CD4-positive, alpha-beta T cell (primary cell): ENCODE measurements around the gene RABIF. TPM values are rescaled to one million over a fixed set of nuclear protein-coding genes. Genes with fewer than 3 reads are reported as not detected.

Experiments
- ATAC-seq: fragments of 200-7000 bp; cut with Tn5 transposase; one replicate; pipeline ENCODE4 v1.10.0; 2022; ENCODE audit warnings: mild to moderate bottlenecking; ENCODE audit not compliant: poor library complexity
- CTCF ChIA-PET: fragments of 350-600 bp; sonication (Branson Sonifier 250); formaldehyde crosslinking; loops from one replicate; lab custom pipeline; 2021; ENCODE audit warnings: antibody characterized with exemption, inconsistent platforms; lab: Charles Lee
- POLR2A ChIA-PET: fragments of 350-600 bp; sonication (Branson Sonifier 250); formaldehyde crosslinking; loops from one replicate; lab custom pipeline; 2021; ENCODE audit warnings: antibody characterized with exemption, inconsistent platforms; lab: Charles Lee
- DNase-seq, 14 experiments: peaks; one replicate each; pipeline ENCODE4 v3.0.0-alpha.2; 2013 to 2020; ENCODE audit warnings: mixed read lengths in 2 of 14
- H3K27ac ChIP-seq, 2 donors: one replicate each; pipeline versions ENCODE4 v1.5.1 to v1.7.0; 2013; ENCODE audit warnings: low read length in 2 of 2, low read depth in 1 of 2, mild to moderate bottlenecking in 1 of 2
- H3K27me3 ChIP-seq, 2 experiments: 1 replicate in 1 of 2; 2 replicates in 1 of 2; pipeline versions ENCODE4 v1.6.1 to v1.7.0; 2013; ENCODE audit warnings: low read length in 2 of 2, control low read depth in 1 of 2, mild to moderate bottlenecking in 1 of 2, moderate library complexity in 1 of 2; ENCODE audit not compliant: insufficient read depth in 2 of 2, control insufficient read depth in 1 of 2
- H3K36me3 ChIP-seq: one replicate; pipeline ENCODE4 v1.6.1; 2013; ENCODE audit warnings: low read length, control low read depth; ENCODE audit not compliant: insufficient read depth
- H3K4me1 ChIP-seq: one replicate; pipeline ENCODE4 v1.6.1; 2013; ENCODE audit warnings: low read length, control low read depth; ENCODE audit not compliant: insufficient read depth
- H3K4me3 ChIP-seq: one replicate; pipeline ENCODE4 v1.5.1; 2013; ENCODE audit warnings: mild to moderate bottlenecking, low read length, moderate library complexity
- H3K9me3 ChIP-seq, 2 experiments: 1 replicate in 1 of 2; 2 replicates in 1 of 2; pipeline versions ENCODE4 v1.6.1 to v1.7.0; 2013; ENCODE audit warnings: low read length in 2 of 2, mild to moderate bottlenecking in 2 of 2, control low read depth in 1 of 2, moderate library complexity in 1 of 2; ENCODE audit not compliant: control insufficient read depth in 1 of 2, insufficient read depth in 1 of 2
- H3K27ac Mint-ChIP-seq: one replicate; pipeline ENCODE4 v1.8.0; 2020; ENCODE audit warnings: mixed read lengths
- H3K27me3 Mint-ChIP-seq: one replicate; pipeline ENCODE4 v1.8.0; 2021; ENCODE audit warnings: mixed read lengths
- H3K36me3 Mint-ChIP-seq: one replicate; pipeline ENCODE4 v1.8.0; 2021; ENCODE audit warnings: low read depth, mixed read lengths
- H3K4me1 Mint-ChIP-seq: one replicate; pipeline ENCODE4 v1.8.0; 2021; ENCODE audit warnings: low read depth, mixed read lengths
- H3K4me3 Mint-ChIP-seq: one replicate; pipeline ENCODE4 v1.8.0; 2020; ENCODE audit warnings: mild to moderate bottlenecking, mixed read lengths
- H3K9me3 Mint-ChIP-seq: one replicate; pipeline ENCODE4 v1.8.0; 2020; ENCODE audit warnings: mixed read lengths
- CTCF ChIP-seq: fragments of 200-600 bp; IDR thresholded peaks from one replicate; pipeline ENCODE4 v1.8.0; 2022; ENCODE audit warnings: antibody characterized with exemption, mild to moderate bottlenecking
- intact Hi-C, 2 experiments: fragments of 100-400 bp; cut with DNase I in 1 of 2; cut with micrococcal nuclease in 1 of 2; formaldehyde crosslinking; loops; one replicate each; pipeline versions ENCODE4 v1.15.1 to v1.9.0; 2023 to 2025; cut with DNase I, micrococcal nuclease
- total RNA-seq, 174 experiments: library from RNA in 2 of 174; stranded (reverse) in 2 of 174; gene quantifications; one replicate each; pipeline ENCODE4 v1.2.3 and lab custom pipeline; 2021 to 2026

Gene RABIF
- total RNA-seq, 2 experiments from 2014 or later: 9.1 to 9.2 TPM

GRCh38 chr1:202926581-202927491 is 37.9 kb upstream of the RABIF start, which contains the start of gene KLHL12:
Gene KLHL12, minus strand, starts transcription at chr1:202927234. Its CDS starts 2,072 bp downstream, at chr1:202925162.
- ATAC-seq (peak; percentile 92), DNase-seq (peak; percentile 89 to 97 (median 92))
- Histone ChIP-seq H3K27me3 (no peaks in the 10 kb centered on the region), H3K4me3 (peak within 1 kb of the TSS; percentile 93), H3K9me3 (no peaks in the 10 kb centered on the region), H3K27ac (peak within 1 kb of the TSS; percentile 88 to 89), H3K4me1 (peaks cover 14% of the 10 kb centered on the region), H3K36me3 (peaks cover 19% of the 10 kb centered on the region)
- ChIA-PET POLR2A (interaction anchor here (0.6 to 1.6 kb wide), 13 partner anchors 10 to 578 kb away, joined by 3 to 15 read pairs (median 4); partner anchors contain the start of genes ADIPOR1, CYB5R1, KDM5B and PPP1R12B), CTCF (interaction anchor here (0.5 to 1.2 kb wide), 10 partner anchors 36 to 576 kb away, joined by 3 to 5 read pairs (median 3); partner anchors contain the start of genes CYB5R1 and RABIF)
- peaks cover 42% of the 10 kb centered on the region for H3K36me3 Mint-ChIP-seq
- peak within 1 kb of the TSS; percentile 98 for H3K27ac Mint-ChIP-seq
- H3K4me1 Mint-ChIP-seq: peaks cover 42% of the 10 kb centered on the region
- no peaks in the 10 kb centered on the region for H3K9me3 Mint-ChIP-seq
- peak; percentile 69 for TF ChIP-seq CTCF
- H3K27me3 Mint-ChIP-seq: no peaks in the 10 kb centered on the region
- intact Hi-C loops: loop anchor here (1.0 to 10.0 kb wide), 6 partner anchors 32 to 112 kb away; partner anchors contain the start of genes ADIPOR1 (in 1 of the 2) and PCAT6 (in 1 of the 2)
- peak within 1 kb of the TSS; percentile 98 for H3K4me3 Mint-ChIP-seq

DNA sequence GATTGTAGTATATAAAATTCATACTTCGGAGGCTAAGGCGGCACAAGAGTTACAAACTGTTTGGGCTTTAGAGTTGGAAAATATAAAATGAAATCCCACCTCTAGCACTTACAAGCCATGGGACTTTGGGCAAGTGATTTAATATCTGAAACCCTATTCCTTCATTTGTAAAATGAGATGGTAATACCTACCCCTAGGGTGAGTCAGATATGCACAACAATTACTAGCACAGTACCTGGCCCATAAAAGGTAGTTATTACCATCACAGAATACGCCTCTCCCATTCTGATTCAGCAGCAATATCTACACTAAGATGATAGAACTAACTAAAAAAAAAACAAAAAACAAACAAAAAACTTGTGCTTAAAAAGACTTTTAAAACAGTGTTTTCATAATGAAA is 34.6 kb upstream of the RABIF start:
- no peak overlapping the region for H3K27ac ChIP-seq
- H3K4me1 Mint-ChIP-seq: peaks cover 42% of the 10 kb centered on the region
- peak overlapping the region; percentile 18 for H3K4me3 Mint-ChIP-seq
- no peak for TF ChIP-seq CTCF
- H3K27me3 Mint-ChIP-seq: no peaks in the 10 kb centered on the region
- ATAC-seq (no peak), DNase-seq (no peak)
- no peak overlapping the region for H3K27ac Mint-ChIP-seq
- peaks cover 14% of the 10 kb centered on the region for H3K4me1 ChIP-seq
- H3K9me3 ChIP-seq: no peaks in the 10 kb centered on the region
- ChIA-PET POLR2A (no interaction called here), CTCF (no interaction called here)
- no peaks in the 10 kb centered on the region for H3K27me3 ChIP-seq
- H3K36me3 Mint-ChIP-seq: peaks cover 60% of the 10 kb centered on the region
- H3K4me3 ChIP-seq: no peak overlapping the region
- H3K36me3 ChIP-seq: peaks cover 29% of the 10 kb centered on the region
- no peaks in the 10 kb centered on the region for H3K9me3 Mint-ChIP-seq
- intact Hi-C loops: loop anchor here in 1 of 2 experiments (10.0 kb wide), 1 partner anchor 109 kb away; the partner anchor contains the start of gene PCAT6

DNA sequence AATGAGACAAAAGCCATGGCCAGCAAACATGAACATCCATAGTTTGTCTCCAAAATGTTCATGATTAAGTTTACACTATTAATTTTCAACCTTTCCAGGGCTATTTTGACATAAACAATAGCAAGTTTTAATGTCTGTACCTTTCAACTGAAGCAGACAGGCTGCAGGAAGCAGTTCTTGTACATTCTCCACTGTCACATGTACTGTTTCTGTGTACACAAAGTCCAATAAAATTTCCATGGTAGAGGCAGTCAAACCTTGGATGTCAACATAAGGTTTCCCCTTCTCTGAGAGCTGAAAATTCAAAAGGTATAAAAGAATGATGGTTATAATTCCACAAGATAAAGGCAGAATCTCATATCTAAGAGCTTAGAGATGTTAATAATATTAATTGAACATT is 30.7 kb upstream of the RABIF start:
- H3K27ac ChIP-seq: no peak overlapping the region
- peaks cover 3% of the 10 kb centered on the region for H3K4me1 ChIP-seq
- no peak for DNase-seq
- ChIA-PET CTCF (interaction anchor here (0.5 kb wide), 1 partner anchor 89 kb away, joined by 3 read pairs; no protein-coding TSS in a partner anchor), POLR2A (no interaction called here)
- H3K9me3 ChIP-seq: no peaks in the 10 kb centered on the region
- H3K4me3 Mint-ChIP-seq: no peak overlapping the region
- TF ChIP-seq CTCF: no peak
- H3K36me3 ChIP-seq: peaks cover 61% of the 10 kb centered on the region
- peaks cover 24% of the 10 kb centered on the region for H3K4me1 Mint-ChIP-seq
- H3K9me3 Mint-ChIP-seq: no peaks in the 10 kb centered on the region
- no peak overlapping the region for H3K4me3 ChIP-seq
- no peak for ATAC-seq
- H3K27ac Mint-ChIP-seq: no peak overlapping the region
- no peaks in the 10 kb centered on the region for H3K27me3 ChIP-seq
- intact Hi-C loops: loop anchor here in 1 of 2 experiments (10.0 kb wide), 1 partner anchor 105 kb away; the partner anchor contains the start of gene PCAT6
- H3K36me3 Mint-ChIP-seq: peaks cover 78% of the 10 kb centered on the region
- H3K27me3 Mint-ChIP-seq: no peaks in the 10 kb centered on the region
